NCI-H510A treated with DMSO at 0.1 percent for 48 hours (cell line): ENCODE results near the gene HNRNPA0.

Experiments
- DNase-seq: peaks from one replicate; lab custom pipeline; 2025; lab: John Stamatoyannopoulos, UW

Gene HNRNPA0

DNA sequence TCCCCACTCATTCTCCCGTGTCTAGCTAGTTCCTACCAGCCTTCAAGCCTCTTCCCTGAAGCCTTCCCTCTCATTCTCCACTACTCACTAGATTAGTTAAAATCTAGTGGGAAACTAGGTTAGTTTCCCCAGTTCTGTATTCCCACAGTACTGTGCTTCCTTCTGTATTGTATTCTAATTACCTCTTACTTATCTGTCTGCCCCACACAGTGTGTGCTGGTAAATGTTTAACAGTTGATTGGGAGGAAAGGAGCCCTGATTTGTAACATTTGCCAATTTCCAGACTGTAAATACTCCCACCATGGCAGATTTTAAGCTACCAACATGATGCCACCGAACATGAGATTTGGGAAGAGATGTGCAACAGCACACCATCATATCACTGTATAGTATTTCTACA lies 26.5 kb downstream of the HNRNPA0 start:
- no peak for DNase-seq

DNA sequence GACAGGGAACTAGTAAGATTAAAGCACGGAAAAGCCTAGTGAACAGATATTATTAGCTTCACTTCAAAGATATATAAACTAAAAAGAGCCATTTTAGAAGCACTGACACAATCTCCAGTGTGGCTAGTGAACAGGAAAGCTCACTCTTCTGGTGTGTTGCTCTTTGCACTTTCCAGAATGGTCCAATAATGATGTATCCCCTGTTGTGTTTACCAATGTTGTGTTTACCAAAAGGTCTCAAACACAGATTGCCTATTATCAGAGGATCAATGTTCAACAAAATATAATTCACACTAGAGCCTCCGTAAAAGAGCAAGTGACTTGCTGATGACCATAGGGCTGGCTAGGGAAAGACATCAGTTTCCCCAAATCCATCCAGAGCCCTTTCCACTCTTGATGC lies 29.9 kb downstream of the HNRNPA0 start:
- DNase-seq: no peak

DNA sequence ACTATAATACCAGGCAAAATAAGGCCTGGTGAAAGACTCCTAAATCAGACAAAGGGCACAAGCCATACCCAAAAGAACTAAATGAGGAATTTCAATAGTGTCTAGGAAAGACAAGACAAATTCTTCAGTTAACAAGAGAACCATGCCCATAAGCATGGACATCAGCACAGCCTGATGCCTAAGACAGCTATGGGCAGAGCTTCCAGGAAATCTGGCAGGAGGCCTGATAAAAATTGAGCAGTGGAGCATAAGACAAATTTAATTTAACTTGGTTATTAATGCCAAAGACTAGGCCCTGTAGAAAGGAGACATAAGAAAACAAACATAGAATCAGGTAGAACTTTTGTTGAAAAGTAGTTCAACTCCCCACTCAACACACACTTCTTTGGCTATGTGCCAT lies 35.6 kb downstream of the HNRNPA0 start:
- no peak for DNase-seq

DNA sequence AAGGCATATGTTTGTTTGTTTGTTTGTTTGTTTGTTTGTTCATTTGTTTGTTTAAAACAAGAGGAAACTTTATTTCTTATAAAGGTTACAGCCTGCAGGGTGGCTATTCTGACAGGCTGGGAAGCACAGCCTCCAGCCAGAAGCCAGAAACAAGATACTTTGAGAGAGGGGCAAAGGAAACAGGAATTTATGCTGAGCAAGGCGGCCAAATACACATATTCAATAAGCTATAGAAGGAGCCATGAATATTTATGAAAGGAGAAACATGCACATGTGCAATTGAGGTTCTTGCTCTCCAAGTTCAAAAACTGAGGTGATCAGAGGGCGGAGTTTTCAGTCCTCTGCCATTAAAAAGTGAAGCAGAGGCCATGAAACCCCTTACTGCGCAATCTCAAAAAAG lies 37.8 kb downstream of the HNRNPA0 start:
- DNase-seq: no peak

DNA sequence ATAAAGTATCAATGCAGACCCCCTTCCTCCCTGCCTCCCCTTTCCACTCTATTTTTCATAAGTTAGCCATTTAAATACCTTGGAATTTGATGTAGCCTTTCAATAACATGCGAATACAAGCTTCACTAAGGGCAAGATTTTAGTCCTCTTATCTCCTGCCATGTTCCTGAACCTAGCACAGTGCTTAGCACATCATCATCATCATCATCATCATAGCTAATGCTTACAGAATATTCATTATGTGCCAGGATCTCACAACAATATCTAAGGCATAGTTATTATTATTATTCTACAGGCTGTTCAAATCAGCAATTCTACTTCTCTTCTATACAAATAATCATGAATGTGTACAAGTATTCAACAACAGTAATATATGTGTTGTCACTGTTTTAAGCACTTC lies 38.7 kb downstream of the HNRNPA0 start:
- DNase-seq: no peak

DNA sequence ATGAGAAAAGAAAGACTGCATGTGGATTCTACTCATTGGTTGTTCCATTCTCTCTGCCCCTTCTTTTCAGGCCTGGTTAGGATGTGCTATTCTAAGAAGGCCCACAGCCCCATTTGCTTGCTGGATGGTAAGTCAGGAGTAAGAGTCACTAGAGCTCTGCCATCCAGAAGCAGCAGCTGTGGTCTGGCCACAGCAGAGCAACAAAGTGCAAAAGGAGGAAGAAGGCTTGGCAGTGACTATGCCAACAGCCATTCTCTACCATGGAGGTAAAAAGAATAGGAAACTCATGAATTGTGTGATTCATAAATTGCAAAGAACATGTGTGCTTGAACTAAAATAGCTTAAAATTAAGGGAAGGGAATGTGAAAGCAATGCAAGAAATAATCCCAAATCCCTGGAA lies 39.2 kb downstream of the HNRNPA0 start:
- no peak for DNase-seq

DNA sequence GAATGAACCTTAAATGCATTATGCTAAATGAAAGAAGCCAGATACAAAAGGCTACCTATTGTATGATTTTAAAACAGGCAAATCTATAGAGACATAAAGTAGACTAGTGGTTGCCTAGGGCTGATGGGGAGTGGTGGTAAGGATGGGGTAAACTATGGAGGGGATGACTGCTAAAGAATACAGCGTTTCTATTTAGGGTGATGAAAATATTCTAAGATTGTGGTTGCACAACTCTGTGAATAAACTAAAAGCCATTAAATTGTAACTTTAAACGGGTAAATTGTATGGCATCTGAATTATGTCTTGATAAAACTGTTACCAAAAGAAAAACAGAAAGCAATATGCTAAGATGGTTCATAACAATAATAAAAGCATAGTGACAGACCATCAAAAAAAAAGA lies 39.7 kb downstream of the HNRNPA0 start:
- no peak for DNase-seq

DNA sequence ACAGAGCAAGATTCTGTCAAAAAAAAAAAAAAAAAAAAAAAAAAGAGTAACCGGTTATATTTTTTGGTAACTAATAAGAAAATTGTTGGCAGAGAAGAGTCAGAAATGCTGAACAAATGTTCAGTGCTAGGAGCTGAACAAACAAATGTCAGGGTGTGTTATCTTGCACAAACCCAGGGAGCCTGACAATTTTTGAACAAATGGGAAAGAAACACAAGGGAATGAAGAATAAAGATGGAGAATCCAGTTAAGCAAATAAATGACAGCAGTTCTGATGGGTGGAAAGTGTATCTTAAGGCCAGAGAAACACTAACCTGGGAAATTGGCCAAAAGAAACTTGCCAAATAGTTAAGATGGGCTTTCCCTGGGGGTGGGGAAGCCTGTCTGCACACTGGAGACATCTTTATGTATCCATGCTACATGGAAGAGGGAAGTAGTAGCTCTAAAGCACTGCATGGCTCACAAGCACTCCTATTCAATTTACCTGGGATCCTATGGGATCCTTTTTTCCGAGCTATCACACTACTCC lies 42.0 kb downstream of the HNRNPA0 start:
- no peak for DNase-seq

DNA sequence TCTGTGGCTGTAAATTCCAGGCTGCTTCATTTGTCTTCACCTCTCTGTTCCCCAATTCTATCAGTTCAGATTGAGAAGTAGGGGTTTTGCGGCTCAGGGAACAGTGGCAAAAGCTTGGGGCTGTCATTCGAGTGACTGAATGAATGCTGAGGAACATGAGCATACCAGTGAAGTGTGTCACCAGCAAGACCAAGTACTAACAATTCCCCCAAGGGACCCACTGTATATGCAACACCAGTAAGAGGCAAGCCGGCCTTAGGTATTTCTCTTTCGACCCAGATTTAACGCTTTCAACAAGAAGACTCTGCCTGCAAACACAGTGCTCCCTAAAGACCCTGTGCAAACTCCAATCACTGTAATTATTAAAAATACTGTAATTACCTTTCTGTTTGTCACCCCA lies 44.1 kb downstream of the HNRNPA0 start:
- no peak for DNase-seq

DNA sequence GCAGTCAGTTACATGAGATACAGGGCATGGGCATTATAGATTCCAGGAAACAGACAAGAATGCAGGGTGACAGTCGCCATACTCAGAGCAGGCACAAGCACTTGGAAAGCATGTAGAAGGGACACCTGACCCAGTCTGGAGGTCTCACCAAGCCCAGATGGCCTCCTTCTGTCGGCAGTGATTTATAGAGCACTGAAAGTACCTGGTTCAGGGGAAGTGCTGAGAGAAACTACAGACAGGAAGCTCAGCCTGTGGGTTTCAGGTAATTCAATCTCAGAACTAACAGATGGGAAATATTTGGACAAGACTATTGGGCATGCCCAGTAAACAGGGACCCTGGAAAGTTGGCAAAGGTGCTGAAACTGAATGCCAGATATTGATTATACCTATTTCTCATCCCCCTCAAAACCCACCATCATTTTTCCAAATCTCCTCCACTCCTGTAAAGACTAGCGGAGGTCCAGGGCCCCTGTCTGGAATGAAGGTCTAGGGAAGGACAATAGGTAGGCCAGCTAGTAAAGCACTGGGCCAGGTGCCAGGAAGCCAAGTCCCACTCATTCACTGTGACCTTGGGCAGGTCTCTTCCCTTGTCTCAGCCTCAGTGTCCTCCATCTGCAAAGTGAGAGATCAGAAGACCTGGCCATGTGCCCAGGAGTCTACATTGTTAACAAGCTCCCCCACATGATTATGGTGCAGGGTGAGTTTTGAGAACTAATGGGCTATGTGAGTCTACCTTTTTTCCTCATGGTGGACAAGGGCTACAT lies 45.2 kb downstream of the HNRNPA0 start:
- no peak for DNase-seq

DNA sequence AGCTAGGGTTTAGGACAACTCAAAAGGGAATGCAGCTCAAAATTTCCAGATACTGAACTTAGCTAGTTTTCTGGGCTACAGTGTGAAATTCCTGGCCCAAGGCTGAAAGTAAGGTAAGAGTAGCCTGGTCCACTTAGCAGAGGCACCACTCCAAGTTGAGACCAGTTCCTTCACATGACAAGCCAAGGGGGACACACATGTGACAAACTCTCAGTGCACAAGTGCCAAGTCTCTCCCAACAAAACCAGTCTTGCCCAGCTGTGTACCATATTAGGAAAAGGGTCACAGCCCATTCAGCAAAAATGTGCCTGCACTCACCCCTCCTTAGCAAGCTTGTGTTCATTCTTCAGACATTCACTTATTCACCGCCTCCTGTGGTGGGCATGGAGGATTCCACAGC lies 46.1 kb downstream of the HNRNPA0 start:
- no peak for DNase-seq

DNA sequence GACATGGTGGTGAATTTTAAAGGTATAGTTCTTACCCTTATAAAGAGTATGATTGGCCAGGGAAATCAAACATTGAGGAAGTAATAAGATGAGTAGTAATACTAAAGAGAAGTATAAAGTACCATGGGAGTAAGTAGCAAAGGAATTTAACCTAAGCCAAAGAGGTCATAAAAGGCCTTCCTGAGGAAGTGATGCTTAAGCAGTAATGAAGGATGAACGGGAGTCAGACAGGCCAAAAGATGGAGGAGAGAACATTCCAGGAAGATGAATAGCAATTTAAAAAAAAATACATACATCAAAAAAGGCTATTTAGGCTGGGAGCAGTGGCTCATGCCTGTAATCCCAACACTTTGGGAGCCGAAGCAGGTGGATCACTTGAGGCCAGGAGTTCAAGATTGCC lies 47.3 kb downstream of the HNRNPA0 start:
- DNase-seq: no peak

DNA sequence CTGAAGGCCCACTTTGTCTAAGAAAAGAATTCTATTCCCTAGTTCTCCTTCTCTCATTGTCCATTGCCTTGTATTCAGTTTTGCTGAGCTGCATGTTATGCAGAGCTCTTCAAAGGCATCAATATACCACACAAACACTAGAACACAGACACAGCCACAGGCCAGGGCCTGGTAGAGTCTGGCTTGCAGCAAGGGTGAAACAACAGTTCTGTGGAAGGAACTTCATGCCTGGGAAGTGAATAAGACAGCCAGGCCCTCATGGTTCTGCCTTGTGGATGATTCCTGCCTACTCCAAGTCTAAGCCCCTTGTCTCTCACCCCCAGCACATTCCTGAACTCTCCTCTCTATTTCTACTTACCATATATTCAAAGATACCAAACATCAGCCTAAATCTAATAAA lies 49.1 kb downstream of the HNRNPA0 start:
- no peak for DNase-seq

DNA sequence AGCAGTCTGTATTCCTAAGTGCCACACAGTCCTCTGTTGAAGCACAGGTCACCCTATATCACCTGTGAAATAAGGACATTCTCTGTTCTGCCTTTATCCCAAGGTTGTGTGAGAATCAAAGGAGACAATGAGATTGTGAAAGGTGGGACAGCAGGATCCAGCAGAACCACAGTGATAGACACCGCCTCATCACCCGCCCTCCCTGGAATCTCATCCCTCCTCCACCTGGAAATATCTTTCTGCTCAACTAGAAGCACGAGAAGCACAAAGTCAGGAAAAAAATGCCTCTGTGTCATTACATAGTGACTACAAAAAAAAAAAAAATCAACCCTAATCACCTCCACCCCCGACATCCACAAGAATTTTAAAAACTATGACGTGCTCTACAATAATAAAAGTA lies 50.6 kb downstream of the HNRNPA0 start:
- no peak for DNase-seq

DNA sequence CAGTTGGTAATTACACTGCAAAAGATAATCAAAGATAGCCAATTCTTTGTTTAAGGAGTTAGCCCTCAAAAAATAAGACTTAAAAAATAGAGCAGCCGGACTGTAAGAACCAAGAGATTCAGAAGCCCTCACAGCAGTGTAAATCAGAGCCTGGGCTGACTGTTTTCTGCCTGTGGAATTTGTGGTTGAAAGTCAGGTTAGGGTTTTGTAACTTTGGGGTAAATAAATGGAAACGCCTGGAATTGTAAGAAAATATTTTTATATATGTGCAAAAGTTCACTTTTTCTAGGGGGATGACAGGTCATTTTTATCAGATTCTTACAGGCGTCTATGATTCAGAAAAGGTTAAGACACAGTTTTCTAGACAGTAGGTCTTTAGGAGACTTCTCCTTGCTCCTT lies 53.9 kb downstream of the HNRNPA0 start:
- no peak for DNase-seq

DNA sequence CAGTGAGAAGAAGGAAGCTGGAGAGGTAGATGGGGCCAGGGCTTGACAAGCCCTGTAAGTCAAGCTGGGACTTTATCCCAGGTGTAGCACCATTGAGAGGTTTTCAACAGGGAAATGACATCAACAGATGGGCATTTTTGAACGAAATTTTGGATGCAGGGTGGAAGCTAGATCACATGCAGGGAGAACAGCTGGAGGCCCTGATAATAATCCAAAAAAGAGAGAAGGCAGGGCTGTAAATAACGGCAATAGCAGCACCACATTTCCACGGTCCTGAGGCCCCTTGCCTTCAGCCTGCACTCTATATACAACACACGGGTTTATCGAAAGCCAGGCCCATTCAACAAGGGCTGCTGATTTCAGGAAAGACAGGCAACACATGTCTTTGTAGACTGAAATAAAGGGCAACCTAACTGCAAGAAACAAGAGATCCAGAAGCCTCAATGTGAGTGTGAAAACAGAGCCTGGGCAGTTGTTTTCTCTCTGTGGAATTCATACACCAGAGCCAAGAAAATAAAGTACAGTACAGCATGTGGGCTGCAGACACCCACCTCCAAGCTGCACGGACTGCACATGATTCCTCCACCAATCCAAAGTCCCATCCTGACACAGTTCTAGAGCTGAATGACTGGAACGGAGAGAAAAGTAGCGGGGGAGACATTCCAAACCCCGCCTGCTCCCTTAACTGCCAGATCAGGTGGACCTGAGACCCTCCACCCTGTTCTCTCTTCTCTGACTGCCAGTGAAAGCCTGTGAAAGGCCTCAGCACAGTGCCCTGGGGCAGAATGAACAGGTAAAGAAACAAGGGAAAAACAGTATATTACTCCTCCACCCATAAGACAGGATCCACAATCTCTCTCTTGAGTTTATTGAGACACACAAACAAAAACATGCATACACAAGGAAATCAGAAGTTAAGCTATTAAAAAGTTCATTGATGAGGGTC lies 54.6 kb downstream of the HNRNPA0 start:
- no peak for DNase-seq

DNA sequence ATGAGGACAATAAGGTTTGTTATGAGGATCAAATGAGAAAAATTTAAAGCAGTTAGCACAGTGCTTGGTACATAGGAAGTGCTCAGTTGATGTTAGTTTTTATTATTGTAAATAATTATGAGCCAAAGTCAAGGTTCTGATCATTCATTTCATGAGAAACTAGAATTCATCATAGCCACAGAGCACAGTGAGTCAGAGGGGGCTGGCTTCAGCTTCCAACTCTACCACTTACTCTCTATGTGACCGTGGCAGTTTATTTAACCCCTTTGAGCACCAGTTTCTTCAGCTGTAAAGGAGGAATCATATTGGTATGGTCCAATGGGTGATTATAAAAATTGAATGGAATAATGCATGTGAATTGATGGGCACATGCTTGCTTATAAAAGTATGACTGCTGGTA lies 57.7 kb downstream of the HNRNPA0 start:
- no peak for DNase-seq

DNA sequence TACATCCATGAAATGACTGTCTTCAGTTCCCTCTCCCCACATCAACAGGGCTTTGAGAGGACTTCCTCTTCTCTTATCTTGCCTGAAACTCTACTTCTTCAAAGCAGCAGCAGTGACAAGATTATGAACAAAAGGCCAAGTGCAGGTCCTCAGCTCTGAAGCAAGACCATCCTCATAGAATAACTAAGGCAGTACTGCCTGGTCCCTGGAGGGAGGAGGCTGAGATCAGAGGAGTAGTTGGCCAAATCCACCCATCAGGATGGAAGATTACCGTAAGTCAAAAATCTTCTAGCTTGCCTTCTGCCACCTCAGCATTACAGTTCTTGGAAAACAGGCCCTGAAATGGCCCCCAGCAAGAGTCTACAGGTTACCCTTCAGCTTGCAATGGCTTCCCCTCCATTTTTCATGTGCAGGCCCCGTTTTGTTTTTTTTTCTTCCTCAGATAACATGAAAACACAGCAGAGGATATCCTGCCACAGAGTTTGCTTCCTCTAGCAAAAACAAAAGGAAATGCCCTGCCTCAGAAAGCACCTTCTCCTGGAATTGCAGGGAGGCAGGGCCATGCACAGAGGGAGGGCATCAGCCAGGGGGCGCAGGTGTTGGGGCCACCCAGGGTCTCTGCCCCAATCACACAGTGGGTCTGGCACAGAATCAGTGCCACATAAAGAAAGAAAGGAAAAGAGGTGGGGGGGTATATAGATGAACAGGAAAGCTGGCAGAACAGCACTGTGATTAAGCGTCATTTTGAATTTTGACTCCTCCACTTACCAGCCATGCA lies 58.3 kb downstream of the HNRNPA0 start:
- DNase-seq: no peak
